Vagina (tissue), 2 donors: ENCODE data around the gene BNC2. TPM values are rescaled to one million over a fixed set of nuclear protein-coding genes. Genes with fewer than 3 reads are reported as not detected.

ENCODE experiments used
- DNase-seq, 2 donors: peaks; one replicate each; pipeline ENCODE4 v3.0.0-alpha.2; 2017; ENCODE audit errors: extremely low spot score in 2 of 2
- H3K27ac ChIP-seq: fragments of 200-600 bp; sonication (generic); one replicate; pipeline ENCODE4 v1.5.1; 2019
- H3K27me3 ChIP-seq: fragments of 200-600 bp; sonication (generic); one replicate; pipeline ENCODE4 v1.5.1; 2019
- H3K36me3 ChIP-seq, 2 donors: fragments of 200-600 bp; sonication (generic); one replicate each; pipeline ENCODE4 v1.5.1; 2017 to 2019
- H3K4me1 ChIP-seq: fragments of 200-600 bp; sonication (generic); one replicate; pipeline ENCODE4 v1.5.1; 2019
- H3K4me3 ChIP-seq, 2 donors: fragments of 200-600 bp; sonication (generic); 1 replicate in 1 of 2; 2 replicates in 1 of 2; pipeline ENCODE4 v1.5.1; 2016 to 2019
- H3K9me3 ChIP-seq: fragments of 200-600 bp; sonication (generic); one replicate; pipeline ENCODE4 v1.5.1; 2019
- CTCF ChIP-seq, 3 experiments: fragments of 450-650 bp in 2 of 3; fragments of 200-600 bp in 1 of 3; sonication (generic) in 1 of 3; IDR thresholded peaks; one replicate each; pipeline ENCODE4 v1.5.1; 2017 to 2019; ENCODE audit warnings: antibody characterized with exemption in 3 of 3, mild to moderate bottlenecking in 2 of 3, moderate library complexity in 2 of 3
- POLR2A ChIP-seq, 2 donors: fragments of 450-650 bp; IDR thresholded peaks; one replicate each; pipeline ENCODE4 v1.6.1; 2017; ENCODE audit warnings: antibody characterized with exemption in 2 of 2, mild to moderate bottlenecking in 2 of 2, moderate library complexity in 2 of 2
- POLR2AphosphoS5 ChIP-seq, 2 donors: sonication (generic); formaldehyde crosslinking; IDR thresholded peaks; one replicate each; pipeline ENCODE4 v1.9.0; 2017; ENCODE audit warnings: antibody characterized with exemption in 2 of 2, mild to moderate bottlenecking in 2 of 2, low read depth in 1 of 2; ENCODE audit not compliant: insufficient read depth in 1 of 2
- intact Hi-C: fragments of 100-400 bp; cut with DNase I; formaldehyde crosslinking; loops from one replicate; pipeline ENCODE4 v1.15.1; 2023
- total RNA-seq: library from RNA; depleted of rRNA; stranded (reverse); fragments of >200 nt; gene quantifications from one replicate; pipeline ENCODE4 v1.2.3, GENCODE V29; 2016

The BNC2 gene
- total RNA-seq, 1 donor from 2014 or later = 33.9 TPM

- no peak overlapping the region for H3K4me3 ChIP-seq
- H3K36me3 ChIP-seq = no peaks in the 10 kb centered on the region
- H3K9me3 ChIP-seq = no peaks in the 10 kb centered on the region
- H3K27ac ChIP-seq = no peak overlapping the region
- no peak for DNase-seq
- TF ChIP-seq POLR2A (IDR thresholded peaks at IDR 0.05) = no peak
- no peak for TF ChIP-seq POLR2AphosphoS5 (IDR thresholded peaks at IDR 0.05; ENCODE audit: insufficient read depth in 1 of 2, low read depth in 1 of 2)
- H3K4me1 ChIP-seq = peaks cover 2% of the 10 kb centered on the region
- H3K27me3 ChIP-seq = no peaks in the 10 kb centered on the region
- intact Hi-C loops = no loop called here
These were observed 256.9 kb downstream of the BNC2 start for GRCh38 chr9:16613605-16614004.

- intact Hi-C loops = no loop called here
- no peak overlapping the region for H3K4me3 ChIP-seq
- H3K27ac ChIP-seq = no peak overlapping the region
- H3K36me3 ChIP-seq = no peaks in the 10 kb centered on the region
- H3K27me3 ChIP-seq = no peaks in the 10 kb centered on the region
- H3K4me1 ChIP-seq = no peaks in the 10 kb centered on the region
- DNase-seq = no peak
- no peaks in the 10 kb centered on the region for H3K9me3 ChIP-seq
- TF ChIP-seq POLR2AphosphoS5 (IDR thresholded peaks at IDR 0.05; ENCODE audit: insufficient read depth in 1 of 2, low read depth in 1 of 2) (no peak), POLR2A (IDR thresholded peaks at IDR 0.05) (no peak), CTCF (IDR thresholded peaks at IDR 0.05) (no peak)
These were observed 257.4 kb downstream of the BNC2 start for GRCh38 chr9:16613051-16613450.

GRCh38 chr9:16612627-16613026 lies 257.8 kb downstream of the BNC2 start:
- TF ChIP-seq POLR2AphosphoS5 (IDR thresholded peaks at IDR 0.05; ENCODE audit: insufficient read depth in 1 of 2, low read depth in 1 of 2) (no peak), CTCF (IDR thresholded peaks at IDR 0.05) (no peak), POLR2A (IDR thresholded peaks at IDR 0.05) (no peak)
- no peaks in the 10 kb centered on the region for H3K36me3 ChIP-seq
- no peaks in the 10 kb centered on the region for H3K4me1 ChIP-seq
- no peak overlapping the region for H3K27ac ChIP-seq
- intact Hi-C loops = no loop called here
- no peaks in the 10 kb centered on the region for H3K27me3 ChIP-seq
- no peaks in the 10 kb centered on the region for H3K9me3 ChIP-seq
- no peak overlapping the region for H3K4me3 ChIP-seq
- DNase-seq = no peak

GRCh38 chr9:16611983-16612382 lies 258.5 kb downstream of the BNC2 start:
- no peak for DNase-seq
- H3K36me3 ChIP-seq = no peaks in the 10 kb centered on the region
- H3K9me3 ChIP-seq = no peaks in the 10 kb centered on the region
- no peak overlapping the region for H3K4me3 ChIP-seq
- no peaks in the 10 kb centered on the region for H3K27me3 ChIP-seq
- H3K27ac ChIP-seq = no peak overlapping the region
- H3K4me1 ChIP-seq = no peaks in the 10 kb centered on the region
- no peak for TF ChIP-seq POLR2A (IDR thresholded peaks at IDR 0.05)
- intact Hi-C loops = no loop called here

- Histone ChIP-seq H3K9me3 (no peaks in the 10 kb centered on the region), H3K27ac (no peak overlapping the region), H3K36me3 (no peaks in the 10 kb centered on the region), H3K27me3 (no peaks in the 10 kb centered on the region), H3K4me3 (no peak overlapping the region), H3K4me1 (no peaks in the 10 kb centered on the region)
- intact Hi-C loops = no loop called here
- TF ChIP-seq POLR2AphosphoS5 (IDR thresholded peaks at IDR 0.05; ENCODE audit: insufficient read depth in 1 of 2, low read depth in 1 of 2) (no peak), POLR2A (IDR thresholded peaks at IDR 0.05) (no peak), CTCF (IDR thresholded peaks at IDR 0.05) (no peak)
- no peak for DNase-seq
These were observed 259.5 kb downstream of the BNC2 start for GRCh38 chr9:16611001-16611400.

- H3K27me3 ChIP-seq = no peaks in the 10 kb centered on the region
- no peaks in the 10 kb centered on the region for H3K36me3 ChIP-seq
- no peak overlapping the region for H3K4me3 ChIP-seq
- no peak overlapping the region for H3K27ac ChIP-seq
- H3K4me1 ChIP-seq = no peaks in the 10 kb centered on the region
- intact Hi-C loops = no loop called here
- no peaks in the 10 kb centered on the region for H3K9me3 ChIP-seq
- no peak for TF ChIP-seq POLR2AphosphoS5 (IDR thresholded peaks at IDR 0.05; ENCODE audit: insufficient read depth in 1 of 2, low read depth in 1 of 2)
- no peak for TF ChIP-seq CTCF (IDR thresholded peaks at IDR 0.05)
- TF ChIP-seq POLR2A (IDR thresholded peaks at IDR 0.05) = no peak
- DNase-seq = no peak
These were observed 259.9 kb downstream of the BNC2 start for GRCh38 chr9:16610538-16610937.
